IMR-90 (cell line): ENCODE results near the gene KLK12. TPM values are rescaled to one million over a fixed set of nuclear protein-coding genes. Genes with fewer than 3 reads are reported as not detected.

Experiments used
- ATAC-seq: fragments of 200-7000 bp; cut with Tn5 transposase; 2 replicates; pipeline ENCODE4 v1.9.1; 2020; ENCODE audit warnings: low read depth, mild to moderate bottlenecking, moderate library complexity
- BruUV-seq: library from RNA; stranded (reverse); fragments of 400-500 nt; replicated peaks from 2 replicates; lab custom pipeline; 2021; lab: Mats Ljungman, UMichigan
- CTCF ChIA-PET: fragments of 300-600 bp; formaldehyde crosslinking; extraction: SDS; loops from one replicate; lab custom pipeline; 2021; ENCODE audit warnings: antibody characterized with exemption; lab: Yijun Ruan, JAX
- POLR2A ChIA-PET: fragments of 300-600 bp; sonication (Branson Sonifier 250); formaldehyde crosslinking; loops from one replicate; lab custom pipeline; 2022; ENCODE audit warnings: antibody characterized with exemption; ENCODE audit not compliant: unreplicated experiment; lab: Charles Lee
- DNase-seq: peaks from one replicate; pipeline ENCODE4 v3.0.0; 2013
- H2AFZ ChIP-seq: replicated peaks from 2 replicates; pipeline ENCODE3; 2013; ENCODE audit warnings: low read length, mild to moderate bottlenecking; ENCODE audit not compliant: poor library complexity
- H2AK5ac ChIP-seq: 2 replicates; pipeline ENCODE4 v1.6.1; 2013; ENCODE audit warnings: low read depth, low read length, inconsistent platforms
- H2AK9ac ChIP-seq: replicated peaks from 2 replicates; pipeline ENCODE3; 2013; ENCODE audit warnings: mild to moderate bottlenecking, low read depth, low read length, moderate library complexity; ENCODE audit not compliant: poor library complexity
- H2BK120ac ChIP-seq: 2 replicates; pipeline ENCODE4 v1.6.1; 2013; ENCODE audit warnings: low read depth, low read length, inconsistent platforms
- H2BK15ac ChIP-seq: 3 replicates; pipeline ENCODE4 v1.6.1; 2013; ENCODE audit warnings: low read depth, low read length, inconsistent platforms
- H2BK20ac ChIP-seq: 2 replicates; pipeline ENCODE4 v1.6.1; 2013; ENCODE audit warnings: low read depth, mild to moderate bottlenecking, inconsistent platforms, low read length, moderate library complexity
- H2BK5ac ChIP-seq: 2 replicates; pipeline ENCODE4 v1.6.1; 2013; ENCODE audit warnings: mild to moderate bottlenecking, low read depth, low read length, inconsistent platforms; ENCODE audit not compliant: poor library complexity, severe bottlenecking
- H3K14ac ChIP-seq: replicated peaks from 2 replicates; pipeline ENCODE4 v1.6.1; 2013; ENCODE audit warnings: low read depth, low read length, inconsistent platforms
- H3K18ac ChIP-seq: 2 replicates; pipeline ENCODE4 v1.6.1; 2013; ENCODE audit warnings: low read depth, low read length, control low read depth
- H3K23ac ChIP-seq: 2 replicates; pipeline ENCODE4 v1.6.1; 2013; ENCODE audit warnings: low read depth, low read length, inconsistent platforms
- H3K27ac ChIP-seq: 2 replicates; pipeline ENCODE4 v1.5.1; 2013; ENCODE audit warnings: mild to moderate bottlenecking, control low read depth, low read length; ENCODE audit not compliant: insufficient read depth
- H3K27me3 ChIP-seq: 2 replicates; pipeline ENCODE4 v1.6.1; 2013; ENCODE audit warnings: low read length; ENCODE audit not compliant: control insufficient read depth, insufficient read depth
- H3K36me3 ChIP-seq: 2 replicates; pipeline ENCODE4 v1.6.1; 2013; ENCODE audit warnings: low read length, mixed read lengths; ENCODE audit not compliant: control insufficient read depth, insufficient read depth
- H3K4ac ChIP-seq: 2 replicates; pipeline ENCODE4 v1.6.1; 2013; ENCODE audit warnings: low read depth, low read length, inconsistent platforms
- H3K4me1 ChIP-seq: 2 replicates; pipeline ENCODE4 v1.6.1; 2013; ENCODE audit warnings: low read length, mixed read lengths; ENCODE audit not compliant: control insufficient read depth, insufficient read depth
- H3K4me2 ChIP-seq: 2 replicates; pipeline ENCODE4 v1.6.1; 2013; ENCODE audit warnings: low read depth, mild to moderate bottlenecking, control low read depth, low read length, moderate library complexity
- H3K4me3 ChIP-seq: 2 replicates; pipeline ENCODE4 v1.5.1; 2013; ENCODE audit warnings: low read depth, mild to moderate bottlenecking, control low read depth, low read length, moderate library complexity; ENCODE audit not compliant: insufficient read depth
- H3K56ac ChIP-seq: 2 replicates; pipeline ENCODE4 v1.6.1; 2013; ENCODE audit warnings: low read length, inconsistent platforms; ENCODE audit not compliant: insufficient read depth; ENCODE audit errors: extremely low read depth
- H3K79me1 ChIP-seq, 2 experiments: 2 replicates each; pipeline ENCODE4 v1.6.1; 2013; ENCODE audit warnings: low read length in 2 of 2, inconsistent platforms in 1 of 2, low read depth in 1 of 2
- H3K9ac ChIP-seq: 2 replicates; pipeline ENCODE4 v1.6.1; 2013; ENCODE audit warnings: low read depth, low read length, control low read depth
- H3K9me1 ChIP-seq: 2 replicates; pipeline ENCODE4 v1.6.1; 2013; ENCODE audit warnings: low read length, inconsistent platforms; ENCODE audit not compliant: insufficient read depth
- H3K9me3 ChIP-seq: 2 replicates; pipeline ENCODE4 v1.6.1; 2013; ENCODE audit warnings: low read length; ENCODE audit not compliant: control insufficient read depth, insufficient read depth
- H4K20me1 ChIP-seq: 2 replicates; pipeline ENCODE4 v1.6.1; 2013; ENCODE audit warnings: low read length, inconsistent platforms; ENCODE audit not compliant: insufficient read depth
- H4K5ac ChIP-seq: 2 replicates; pipeline ENCODE4 v1.6.1; 2013; ENCODE audit warnings: mild to moderate bottlenecking, low read depth, low read length, control low read depth
- H4K8ac ChIP-seq, 2 experiments: 2 replicates each; pipeline ENCODE4 v1.6.1; 2013; ENCODE audit warnings: low read depth in 2 of 2, low read length in 2 of 2, control low read depth in 1 of 2, inconsistent platforms in 1 of 2
- H4K91ac ChIP-seq: 2 replicates; pipeline ENCODE4 v1.6.1; 2013; ENCODE audit warnings: low read depth, low read length, inconsistent platforms; ENCODE audit not compliant: insufficient read depth
- BHLHE40 ChIP-seq: fragments of 150-350 bp; IDR thresholded peaks from 2 replicates; pipeline ENCODE4 v1.6.1; 2016; ENCODE audit warnings: mild to moderate bottlenecking, low read depth, low read length
- CEBPB ChIP-seq: IDR thresholded peaks from 2 replicates; pipeline ENCODE4 v1.6.1; 2012; ENCODE audit warnings: low read depth, low read length, improper control_type of control experiment
- CHD1 ChIP-seq: IDR thresholded peaks from 2 replicates; pipeline ENCODE4 v1.6.1; 2012; ENCODE audit warnings: low read depth, low read length, improper control_type of control experiment
- CTCF ChIP-seq: conservative IDR thresholded peaks from 2 replicates; pipeline ENCODE4 v1.5.1; 2012; ENCODE audit warnings: mild to moderate bottlenecking, low read depth, low read length, improper control_type of control experiment
- FOS ChIP-seq: fragments of 150-350 bp; IDR thresholded peaks from 2 replicates; pipeline ENCODE4 v1.6.1; 2016; ENCODE audit warnings: low read depth, low read length
- MAFK ChIP-seq: IDR thresholded peaks from 2 replicates; pipeline ENCODE4 v1.6.1; 2012; ENCODE audit warnings: low read depth, low read length, improper control_type of control experiment
- MAZ ChIP-seq: IDR thresholded peaks from 2 replicates; pipeline ENCODE4 v1.6.1; 2012; ENCODE audit warnings: low read depth, mild to moderate bottlenecking, low read length, improper control_type of control experiment, moderate library complexity, borderline replicate concordance
- MXI1 ChIP-seq: IDR thresholded peaks from 2 replicates; pipeline ENCODE4 v1.6.1; 2012; ENCODE audit warnings: low read depth, mild to moderate bottlenecking, low read length, moderate library complexity, borderline replicate concordance
- NFE2L2 ChIP-seq: fragments of 150-350 bp; IDR thresholded peaks from 2 replicates; pipeline ENCODE4 v1.6.1; 2016; ENCODE audit warnings: low read depth, mild to moderate bottlenecking, low read length
- POLR2A ChIP-seq: IDR thresholded peaks from 2 replicates; pipeline ENCODE4 v1.6.1; 2012; ENCODE audit warnings: mild to moderate bottlenecking, low read depth, low read length
- RAD21 ChIP-seq: IDR thresholded peaks from 2 replicates; pipeline ENCODE4 v1.6.1; 2012; ENCODE audit warnings: low read length, improper control_type of control experiment
- RCOR1 ChIP-seq: IDR thresholded peaks from 2 replicates; pipeline ENCODE4 v1.6.1; 2012; ENCODE audit warnings: mild to moderate bottlenecking, low read length, improper control_type of control experiment; ENCODE audit not compliant: insufficient replicate concordance
- SMC3 ChIP-seq: fragments of 150-350 bp; IDR thresholded peaks from 2 replicates; pipeline ENCODE4 v1.6.1; 2016; ENCODE audit warnings: low read depth, mild to moderate bottlenecking, antibody characterized with exemption, low read length, moderate library complexity
- WGBS, 2 experiments: methylation state at CpG; one replicate each; pipeline versions ENCODE4 v1.1.5 to v1.1.7; 2013; ENCODE audit warnings: missing lambda C conversion rate in 2 of 2; ENCODE audit not compliant: insufficient read length in 1 of 2; ENCODE audit errors: extremely low coverage in 2 of 2; 5-methylcytosine and 5-hydroxymethylcytosine counted together
- dilution Hi-C: fragments of 300-500 bp; cut with HindIII; formaldehyde crosslinking; loops from one replicate; pipeline ENCODE4 v1.14.3; 2018; ENCODE audit warnings: low sequenced_read_pairs; ENCODE audit not compliant: unreplicated experiment
- in situ Hi-C: fragments of 300-500 bp; cut with MboI; formaldehyde crosslinking; loops from 3 replicates; pipeline ENCODE4 v1.14.3; 2019; ENCODE audit warnings: low sequenced_read_pairs, inconsistent platforms, mixed read lengths
- intact Hi-C: fragments of 100-400 bp; cut with micrococcal nuclease; formaldehyde crosslinking; loops from 2 replicates; pipeline ENCODE4 v1.10.0; 2022
- polyA plus RNA-seq, 3 experiments: library from polyadenylated mRNA; depleted of rRNA; stranded (reverse); fragments of >200 nt; gene quantifications; 2 replicates each; pipeline ENCODE4 v1.2.3, GENCODE V29; 2012; ENCODE audit warnings: low replicate concordance in 1 of 3
- total RNA-seq: library from RNA; depleted of rRNA; stranded (reverse); fragments of >200 nt; gene quantifications from 2 replicates; pipeline ENCODE4 v1.2.3, GENCODE V29; 2012
- TF ChIP-seq, protein P1 (sequence below): fragments of 150-350 bp; IDR thresholded peaks from 2 replicates; pipeline ENCODE4 v1.6.1; 2016; ENCODE audit warnings: low read depth, mild to moderate bottlenecking, low read length, moderate library complexity, borderline replicate concordance
- TF ChIP-seq, protein P2 (sequence below): fragments of 150-350 bp; IDR thresholded peaks from 2 replicates; pipeline ENCODE4 v1.6.1; 2017; ENCODE audit warnings: mild to moderate bottlenecking, antibody characterized with exemption, low read length, low read depth

Gene KLK12
- total and polyA plus RNA-seq, 2 of the 4 experiments (the other 2 are of a cell fraction), result not detected

- Histone ChIP-seq H2BK5ac (no peak overlapping the region), H2AK9ac (no peak overlapping the region), H2AFZ (no peak overlapping the region), H3K14ac (no peak overlapping the region), H3K56ac (no peak overlapping the region), H3K27me3 (no peaks in the 10 kb centered on the region), H2BK120ac (no peak overlapping the region), H4K5ac (no peak overlapping the region), H3K4me2 (no peak overlapping the region), H3K4me3 (no peak overlapping the region), H3K9ac (no peak overlapping the region), H2AK5ac (no peak overlapping the region), H4K91ac (no peak overlapping the region), H3K36me3 (no peaks in the 10 kb centered on the region), H3K27ac (no peak overlapping the region), H3K9me3 (no peaks in the 10 kb centered on the region), H3K9me1 (no peaks in the 10 kb centered on the region), H4K20me1 (no peaks in the 10 kb centered on the region), H3K4me1 (no peaks in the 10 kb centered on the region), H3K79me1 (no peaks in the 10 kb centered on the region), H2BK20ac (no peak overlapping the region), H3K18ac (no peak overlapping the region), H3K4ac (no peak overlapping the region), H2BK15ac (no peak overlapping the region), H4K8ac (no peak overlapping the region), H3K23ac (no peak overlapping the region)
- POLR2A ChIA-PET, result no interaction called here
- no peak for TF ChIP-seq NFE2L2
- no peak for TF ChIP-seq CHD1
- TF ChIP-seq, protein P1, sequence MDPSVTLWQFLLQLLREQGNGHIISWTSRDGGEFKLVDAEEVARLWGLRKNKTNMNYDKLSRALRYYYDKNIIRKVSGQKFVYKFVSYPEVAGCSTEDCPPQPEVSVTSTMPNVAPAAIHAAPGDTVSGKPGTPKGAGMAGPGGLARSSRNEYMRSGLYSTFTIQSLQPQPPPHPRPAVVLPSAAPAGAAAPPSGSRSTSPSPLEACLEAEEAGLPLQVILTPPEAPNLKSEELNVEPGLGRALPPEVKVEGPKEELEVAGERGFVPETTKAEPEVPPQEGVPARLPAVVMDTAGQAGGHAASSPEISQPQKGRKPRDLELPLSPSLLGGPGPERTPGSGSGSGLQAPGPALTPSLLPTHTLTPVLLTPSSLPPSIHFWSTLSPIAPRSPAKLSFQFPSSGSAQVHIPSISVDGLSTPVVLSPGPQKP, result no peak
- TF ChIP-seq FOS, result no peak
- no peak for TF ChIP-seq RCOR1
- TF ChIP-seq RAD21, result no peak
- no peak for TF ChIP-seq CTCF
- TF ChIP-seq, protein P2, sequence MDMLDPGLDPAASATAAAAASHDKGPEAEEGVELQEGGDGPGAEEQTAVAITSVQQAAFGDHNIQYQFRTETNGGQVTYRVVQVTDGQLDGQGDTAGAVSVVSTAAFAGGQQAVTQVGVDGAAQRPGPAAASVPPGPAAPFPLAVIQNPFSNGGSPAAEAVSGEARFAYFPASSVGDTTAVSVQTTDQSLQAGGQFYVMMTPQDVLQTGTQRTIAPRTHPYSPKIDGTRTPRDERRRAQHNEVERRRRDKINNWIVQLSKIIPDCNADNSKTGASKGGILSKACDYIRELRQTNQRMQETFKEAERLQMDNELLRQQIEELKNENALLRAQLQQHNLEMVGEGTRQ, result no peak
- no peak for TF ChIP-seq MAFK
- no peak for TF ChIP-seq MAZ
- no peak for TF ChIP-seq BHLHE40
- no peak for TF ChIP-seq SMC3
- TF ChIP-seq MXI1, result no peak
- no peak for TF ChIP-seq POLR2A
- TF ChIP-seq CEBPB, result no peak
- no CpG with 5 or more reads among the region's 6 CpGs for WGBS, 2 experiments
- BruUV-seq, result no TSS peak
- dilution Hi-C loops, result no loop called here
- in situ Hi-C loops, result no loop called here
- DNase-seq (no peak), ATAC-seq (no peak)
- CTCF ChIA-PET, result interaction anchor here (1.0 kb wide), 1 partner anchor 20 kb away, joined by 3 read pairs; no protein-coding TSS in a partner anchor
- intact Hi-C loops, result no loop called here
Observed at GRCh38 chr19:51040151-51040550, 5.3 kb upstream of the KLK12 start.
